NOMO-1 treated with DMSO at 0.1 percent for 48 hours (cell line): ENCODE measurements around the gene GNAQ.

Source experiments
- DNase-seq: peaks from one replicate; lab custom pipeline; 2025; ENCODE audit not compliant: unreplicated experiment; lab: John Stamatoyannopoulos, UW

Gene GNAQ

GRCh38 chr9:77851882-77852595 is 179.6 kb downstream of the GNAQ start:
- no peak for DNase-seq

- DNase-seq: peak; percentile 36
Measured at GRCh38 chr9:77848897-77849296, 182.7 kb downstream of the GNAQ start.

- no peak for DNase-seq
Measured at GRCh38 chr9:77848404-77848803, 183.2 kb downstream of the GNAQ start.

- DNase-seq: no peak
Measured at GRCh38 chr9:77847626-77848025, 184.0 kb downstream of the GNAQ start.

DNA sequence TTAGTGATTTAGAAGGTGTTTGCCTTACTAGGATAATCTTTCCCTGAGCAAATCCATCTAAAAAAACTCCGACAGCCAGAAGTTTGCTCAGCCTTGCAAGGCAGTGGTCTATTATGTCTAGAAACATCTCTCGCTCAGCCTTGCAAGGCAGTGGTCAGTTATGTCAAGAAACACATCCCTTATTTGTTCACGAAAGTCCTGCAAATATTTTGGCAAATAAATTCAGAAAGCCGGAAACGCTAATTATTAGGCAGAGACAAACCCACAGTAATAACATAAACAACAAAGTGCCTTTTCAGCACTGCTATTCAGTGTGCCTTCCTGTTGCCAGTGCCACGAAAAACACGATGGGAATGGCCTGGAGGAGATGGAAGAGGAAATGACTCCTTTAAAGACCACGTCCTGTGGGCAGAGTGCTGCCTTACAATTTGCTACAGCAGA is 184.5 kb downstream of the GNAQ start:
- DNase-seq: no peak

DNA sequence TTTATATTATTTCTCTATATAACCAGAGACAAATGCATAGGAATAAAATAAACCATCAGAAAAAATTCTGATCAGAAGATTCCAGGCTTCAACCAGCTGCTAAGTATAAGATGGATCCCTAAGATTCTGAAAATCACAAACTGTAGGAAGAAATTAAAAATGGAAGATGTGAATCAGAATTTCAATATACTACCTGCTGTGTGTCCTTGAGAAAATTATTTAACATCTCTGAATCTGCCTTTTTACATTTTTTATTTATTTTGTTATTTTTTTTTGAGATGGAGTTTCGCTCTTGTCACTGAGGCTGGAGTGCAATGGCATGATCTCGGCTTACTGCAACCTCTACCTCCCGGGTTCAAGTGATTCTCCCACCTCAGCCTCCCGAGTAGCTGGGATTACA is 187.2 kb downstream of the GNAQ start:
- no peak for DNase-seq

DNA sequence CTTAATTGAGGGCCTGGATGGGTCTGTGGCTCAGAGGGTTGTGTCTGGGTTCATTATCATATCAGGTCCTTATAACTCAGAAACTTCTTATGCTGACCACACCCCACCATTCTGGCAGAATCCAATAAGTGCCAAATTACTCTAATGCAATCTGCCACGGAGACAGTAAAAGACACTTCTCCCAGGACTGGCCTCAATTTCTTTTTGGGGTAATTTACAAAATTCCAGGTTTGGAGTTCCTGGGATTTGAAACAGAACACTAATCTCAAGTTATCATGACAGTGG is 187.8 kb downstream of the GNAQ start:
- no peak for DNase-seq

GRCh38 chr9:77843076-77843870 is 188.3 kb downstream of the GNAQ start:
- DNase-seq: no peak

GRCh38 chr9:77841739-77842386 is 189.7 kb downstream of the GNAQ start:
- peak; percentile 20 for DNase-seq

GRCh38 chr9:77839459-77840140 is 192.0 kb downstream of the GNAQ start:
- DNase-seq: no peak

DNA sequence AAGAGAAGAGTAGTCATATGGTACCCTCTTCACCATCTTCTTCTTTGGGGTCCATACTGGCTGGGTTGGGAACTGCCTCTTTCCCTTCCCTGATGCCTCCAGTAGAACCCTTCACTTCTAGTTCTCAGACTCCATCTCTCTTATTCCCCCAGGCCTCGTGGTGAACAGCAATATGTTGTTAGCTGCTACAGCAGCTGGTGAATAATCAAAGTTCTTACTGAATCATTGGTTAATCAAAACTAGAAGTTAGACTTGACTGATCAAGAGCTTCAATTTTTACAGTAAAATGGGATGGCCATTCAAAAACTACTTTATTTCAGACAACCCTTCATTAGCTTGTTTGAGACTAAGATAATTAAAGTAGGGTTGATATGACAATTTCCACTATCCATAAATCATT is 192.6 kb downstream of the GNAQ start:
- DNase-seq: no peak

- no peak for DNase-seq
Measured at GRCh38 chr9:77834898-77835488, 196.6 kb downstream of the GNAQ start.

DNA sequence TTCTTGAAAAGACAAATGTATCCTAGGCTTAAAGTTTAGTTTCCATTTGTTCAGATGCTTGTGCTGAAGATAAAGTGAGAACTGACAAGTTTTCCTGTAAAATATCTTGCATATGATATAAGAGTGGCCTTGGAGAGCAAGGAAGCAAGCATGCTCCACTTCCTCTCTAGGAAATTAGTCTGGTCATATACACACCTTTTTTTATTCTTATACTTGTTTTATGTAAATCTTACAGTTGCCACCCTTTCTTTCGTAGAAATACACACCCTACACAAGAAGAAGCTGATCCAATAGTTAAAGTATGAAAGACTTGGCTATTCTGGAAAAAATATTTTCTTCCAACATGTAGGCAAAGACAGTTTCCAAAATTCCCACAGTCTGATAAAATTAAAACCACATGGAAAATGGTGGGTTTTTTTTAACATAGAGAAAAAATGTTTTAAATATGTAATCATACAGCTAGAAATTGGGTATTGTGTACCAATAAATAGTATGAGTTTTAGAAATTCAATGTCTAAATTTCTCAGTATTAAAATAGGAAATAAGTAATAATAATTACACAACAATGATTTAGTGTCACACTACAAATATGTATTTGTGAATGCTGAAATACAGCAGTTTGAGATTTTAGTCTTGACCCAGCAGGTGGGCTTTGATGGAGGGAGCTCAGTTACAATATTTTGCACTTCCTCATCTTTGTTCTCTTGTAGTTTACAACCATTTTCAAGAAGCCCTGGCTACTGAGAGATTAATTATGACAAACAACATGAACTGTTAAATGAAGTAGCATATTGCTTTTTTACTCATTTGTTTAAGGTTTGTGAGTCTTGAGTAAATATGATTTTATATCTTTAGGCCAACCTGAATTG is 197.8 kb downstream of the GNAQ start:
- DNase-seq: no peak

GRCh38 chr9:77832639-77833038 is 199.0 kb downstream of the GNAQ start:
- no peak for DNase-seq

DNA sequence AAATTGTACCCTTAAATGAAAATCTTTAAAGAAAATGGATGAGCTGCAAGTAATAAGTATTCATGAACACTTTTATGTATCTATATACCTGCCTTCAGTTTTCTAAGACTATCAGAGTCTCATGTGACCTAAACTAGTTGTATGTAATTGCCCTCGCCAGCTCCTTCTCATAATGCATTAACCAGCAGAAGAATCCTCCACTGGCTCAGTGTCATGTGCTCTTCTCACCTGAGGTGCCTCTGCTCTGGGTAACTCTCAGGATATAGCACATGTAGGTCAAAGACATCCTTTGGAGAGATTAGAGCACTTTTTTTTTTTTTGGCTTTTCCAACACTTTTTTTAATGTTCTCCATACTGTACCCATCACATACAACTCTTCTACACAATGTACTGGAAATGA is 199.8 kb downstream of the GNAQ start:
- DNase-seq: no peak

DNA sequence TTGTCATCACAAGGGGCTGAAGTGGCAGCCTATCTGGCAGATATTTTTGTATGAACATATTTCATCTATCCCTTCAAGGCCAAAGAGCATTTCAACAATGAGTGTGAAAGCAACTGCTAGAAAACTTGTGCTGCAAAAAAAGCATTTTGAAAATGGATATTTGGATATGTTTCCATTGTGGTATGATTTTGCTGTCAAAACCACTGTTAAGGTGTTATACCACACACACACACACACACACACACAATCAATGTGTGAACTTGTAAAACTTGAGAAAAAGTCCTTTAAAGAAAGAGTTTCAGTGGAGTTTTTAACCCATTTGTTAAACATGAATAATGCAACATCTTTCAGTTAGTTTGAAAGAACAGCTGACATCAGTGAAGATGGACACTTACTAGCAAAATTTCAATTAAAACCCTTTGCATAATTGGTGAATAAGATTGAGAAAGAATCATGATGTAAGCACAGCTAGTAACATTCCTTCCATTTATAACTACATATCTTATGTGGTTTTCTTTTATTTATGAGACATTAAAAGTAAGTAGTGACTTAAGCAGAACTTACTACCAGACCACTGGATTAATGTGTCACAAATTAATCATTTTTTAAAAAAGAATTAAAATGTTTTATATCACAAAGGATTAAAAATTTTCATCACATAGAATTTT is 200.9 kb downstream of the GNAQ start:
- no peak for DNase-seq

GRCh38 chr9:77829420-77829819 is 202.2 kb downstream of the GNAQ start:
- DNase-seq: no peak

DNA sequence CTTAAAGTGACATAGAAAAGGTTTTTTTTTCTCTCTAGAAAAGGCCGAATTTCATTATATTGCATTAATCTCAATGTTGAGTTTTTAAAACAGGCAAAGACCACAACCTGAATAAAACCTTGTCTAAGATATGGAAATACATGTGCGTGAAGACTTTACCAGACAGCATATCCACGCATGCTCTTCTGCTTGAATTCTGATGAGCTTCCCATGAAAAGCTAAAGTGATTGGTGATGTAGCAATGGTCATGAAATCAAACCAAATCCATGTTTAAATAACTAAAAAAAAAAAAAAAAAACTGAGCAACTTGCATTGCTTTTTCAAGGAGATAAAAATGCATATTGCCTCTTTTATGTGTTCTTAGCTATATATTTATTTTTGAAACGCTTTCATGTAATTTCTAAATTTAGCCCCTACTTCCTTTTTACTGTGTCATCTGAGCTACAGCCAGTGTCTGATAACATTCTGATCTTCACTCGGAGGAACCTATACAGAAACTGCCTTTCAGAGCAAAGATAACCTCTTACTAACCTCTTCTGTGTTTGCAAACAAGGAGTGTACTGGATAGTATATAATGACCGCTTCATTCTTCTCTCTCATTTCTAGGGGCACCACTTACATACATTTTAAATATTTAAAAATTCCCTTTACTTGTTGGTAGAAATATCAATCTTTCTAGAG is 204.4 kb downstream of the GNAQ start:
- peak; percentile 39 for DNase-seq

DNA sequence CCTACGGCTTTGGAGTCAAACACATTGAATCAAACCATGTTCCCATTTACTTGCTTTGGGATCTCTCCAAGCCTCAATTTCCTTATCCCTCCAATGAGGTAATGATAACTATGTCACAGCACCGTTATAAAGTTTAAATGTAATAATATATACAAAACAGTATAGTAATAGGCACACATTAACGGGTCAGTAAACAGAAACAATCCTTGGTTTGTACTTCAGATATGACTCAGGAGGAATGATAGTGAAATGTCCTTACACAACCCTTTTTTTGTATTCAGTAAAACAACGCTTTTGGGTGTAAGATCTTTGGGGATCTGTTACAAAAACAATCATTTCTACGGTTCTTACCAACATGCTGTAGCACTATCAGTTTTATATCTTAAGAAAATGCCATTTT is 205.0 kb downstream of the GNAQ start:
- DNase-seq: no peak
